ENCODE results near the gene IGF2BP3. TPM values are rescaled to one million over a fixed set of nuclear protein-coding genes. Genes with fewer than 3 reads are reported as not detected.
A peak's percentile ranks its signal among the peaks of the same experiment; 100 is the strongest.

IGF2BP3 gene
- total RNA-seq, 1 experiment from 2014 or later = 139 TPM

- H3K79me2 ChIP-seq (ENCODE audit: low read depth) = peaks cover 47% of the 10 kb centered on the region
- H3K36me3 ChIP-seq (ENCODE audit: low read depth) = peaks cover 77% of the 10 kb centered on the region
- intact Hi-C loops (cut with micrococcal nuclease; ENCODE audit: unreplicated experiment) = loop anchor here (10.0 kb wide), 1 partner anchor 159 kb away; the partner anchor contains the start of gene NUP42
- H3K27me3 ChIP-seq (ENCODE audit: insufficient read depth, low read depth) = no peaks in the 10 kb centered on the region
- H3K4me1 ChIP-seq (replicated peaks; ENCODE audit: insufficient read depth) = peaks cover 57% of the 10 kb centered on the region
- no peak for TF ChIP-seq CTCF (conservative IDR thresholded peaks at IDR 0.05)
- no peak for TF ChIP-seq EZH2 (IDR thresholded peaks at IDR 0.05; ENCODE audit: low read depth)
- no peak overlapping the region for H2AFZ ChIP-seq
- no peaks in the 10 kb centered on the region for H4K20me1 ChIP-seq (ENCODE audit: insufficient read depth)
- peaks cover 3% of the 10 kb centered on the region; the same call in 1 of the 2 replicates for H3K9me3 ChIP-seq (ENCODE audit: insufficient read depth, low read depth)
- H3K9me2 ChIP-seq (ENCODE audit: insufficient read depth) = no peaks in the 10 kb centered on the region
- peak in 1 of 2 experiments; percentile 72 for DNase-seq
- H3K27ac ChIP-seq = no peak overlapping the region; the same call in 1 of the 2 replicates
- ChIA-PET POLR2A (ENCODE audit: unreplicated experiment) (interaction anchor here (0.6 kb wide), 1 partner anchor 155 kb away, joined by 15 read pairs; no protein-coding TSS in a partner anchor), CTCF (no interaction called here)
- H3F3A ChIP-seq (ENCODE audit: insufficient read depth, low read depth) = peaks cover 64% of the 10 kb centered on the region
- no peak overlapping the region for H3K4me3 ChIP-seq
- BruUV-seq (replicated peaks) = no TSS peak
- H3K4me2 ChIP-seq = peak overlapping the region; percentile 29
Measured at GRCh38 chr7:23343806-23344475, 126.3 kb downstream of the IGF2BP3 start.

GRCh38 chr7:23343102-23343501 is 127.2 kb downstream of the IGF2BP3 start:
- CTCF ChIA-PET = no interaction called here
- Histone ChIP-seq H3K9me3 (ENCODE audit: insufficient read depth, low read depth) (peaks cover 6% of the 10 kb centered on the region), H3K4me2 (no peak overlapping the region), H3F3A (ENCODE audit: insufficient read depth, low read depth) (peaks cover 62% of the 10 kb centered on the region), H2AFZ (no peak overlapping the region), H3K4me1 (replicated peaks; ENCODE audit: insufficient read depth) (peaks cover 49% of the 10 kb centered on the region), H4K20me1 (ENCODE audit: insufficient read depth) (no peaks in the 10 kb centered on the region), H3K36me3 (ENCODE audit: low read depth) (peaks cover 81% of the 10 kb centered on the region), H3K27me3 (ENCODE audit: insufficient read depth, low read depth) (no peaks in the 10 kb centered on the region), H3K9me2 (ENCODE audit: insufficient read depth) (no peaks in the 10 kb centered on the region), H3K4me3 (no peak overlapping the region), H3K79me2 (ENCODE audit: low read depth) (peaks cover 44% of the 10 kb centered on the region), H3K27ac (no peak overlapping the region)
- TF ChIP-seq EZH2 (IDR thresholded peaks at IDR 0.05; ENCODE audit: low read depth) (no peak), CTCF (conservative IDR thresholded peaks at IDR 0.05) (no peak)
- BruUV-seq (replicated peaks) = no TSS peak
- POLR2A ChIA-PET (ENCODE audit: unreplicated experiment) = no interaction called here
- intact Hi-C loops (cut with micrococcal nuclease; ENCODE audit: unreplicated experiment) = loop anchor here (10.0 kb wide), 1 partner anchor 158 kb away; the partner anchor contains the start of gene NUP42
- DNase-seq = no peak

GRCh38 chr7:23341846-23342598 is 128.3 kb downstream of the IGF2BP3 start:
- Histone ChIP-seq H3F3A (ENCODE audit: insufficient read depth, low read depth) (peaks cover 62% of the 10 kb centered on the region), H3K9me2 (ENCODE audit: insufficient read depth) (no peaks in the 10 kb centered on the region), H3K4me1 (replicated peaks; ENCODE audit: insufficient read depth) (peaks cover 40% of the 10 kb centered on the region), H2AFZ (no peak overlapping the region), H3K9me3 (ENCODE audit: insufficient read depth, low read depth) (peaks cover 12% of the 10 kb centered on the region), H3K27me3 (ENCODE audit: insufficient read depth, low read depth) (no peaks in the 10 kb centered on the region), H4K20me1 (ENCODE audit: insufficient read depth) (no peaks in the 10 kb centered on the region), H3K4me3 (no peak overlapping the region), H3K79me2 (ENCODE audit: low read depth) (peaks cover 50% of the 10 kb centered on the region), H3K36me3 (ENCODE audit: low read depth) (peaks cover 88% of the 10 kb centered on the region), H3K4me2 (no peak overlapping the region), H3K27ac (no peak overlapping the region)
- TF ChIP-seq CTCF (conservative IDR thresholded peaks at IDR 0.05) (no peak), EZH2 (IDR thresholded peaks at IDR 0.05; ENCODE audit: low read depth) (no peak)
- no peak for DNase-seq
- POLR2A ChIA-PET (ENCODE audit: unreplicated experiment) = no interaction called here
- CTCF ChIA-PET = no interaction called here
- BruUV-seq (replicated peaks) = no TSS peak
- intact Hi-C loops (cut with micrococcal nuclease; ENCODE audit: unreplicated experiment) = loop anchor here (10.0 kb wide), 1 partner anchor 157 kb away; the partner anchor contains the start of gene NUP42

Measured in PC-9 (cell line).